KMS-11 (cell line): ENCODE results near the gene IFI16.

ENCODE experiments used
- H2AFZ ChIP-seq: fragments of 200-600 bp; sonication (generic); 2 replicates; pipeline ENCODE4 v1.6.1; 2016; ENCODE audit warnings: antibody characterized with exemption, mixed run types, low read depth
- H3K27ac ChIP-seq: fragments of 200-600 bp; sonication (generic); 2 replicates; pipeline ENCODE4 v1.6.1; 2016; ENCODE audit warnings: mild to moderate bottlenecking, mixed run types
- H3K27me3 ChIP-seq: fragments of 200-600 bp; sonication (generic); 2 replicates; pipeline ENCODE4 v1.6.1; 2017; ENCODE audit warnings: mild to moderate bottlenecking, low read depth, mixed run types, moderate library complexity; ENCODE audit not compliant: insufficient read depth
- H3K36me3 ChIP-seq: fragments of 200-600 bp; sonication (generic); 2 replicates; pipeline ENCODE4 v1.6.1; 2017; ENCODE audit warnings: mild to moderate bottlenecking, mixed run types; ENCODE audit not compliant: insufficient read depth
- H3K4me1 ChIP-seq: fragments of 200-600 bp; sonication (generic); 2 replicates; pipeline ENCODE4 v1.6.1; 2016; ENCODE audit warnings: mild to moderate bottlenecking, low read depth, mixed run types; ENCODE audit not compliant: poor library complexity, severe bottlenecking
- H3K4me2 ChIP-seq: fragments of 200-600 bp; sonication (generic); 2 replicates; pipeline ENCODE4 v1.7.0; 2016; ENCODE audit warnings: mild to moderate bottlenecking, mixed run types
- H3K4me3 ChIP-seq: fragments of 200-600 bp; sonication (generic); IDR thresholded peaks from 2 replicates; pipeline ENCODE4 v1.6.1; 2017; ENCODE audit warnings: low read depth, low read length, mixed read lengths; ENCODE audit not compliant: insufficient read depth
- H3K79me2 ChIP-seq: fragments of 200-600 bp; sonication (generic); 2 replicates; pipeline ENCODE4 v1.6.1; 2016; ENCODE audit warnings: low read depth, mixed run types; ENCODE audit not compliant: insufficient read depth
- H3K9ac ChIP-seq: fragments of 200-600 bp; sonication (generic); 2 replicates; pipeline ENCODE4 v1.6.1; 2016; ENCODE audit warnings: mild to moderate bottlenecking, mixed run types
- H4K20me1 ChIP-seq: fragments of 200-600 bp; sonication (generic); 2 replicates; pipeline ENCODE4 v1.6.1; 2016; ENCODE audit warnings: mild to moderate bottlenecking, mixed run types; ENCODE audit not compliant: insufficient read depth
- CTCF ChIP-seq: fragments of 200-600 bp; sonication (generic); conservative IDR thresholded peaks from 2 replicates; pipeline ENCODE4 v1.6.1; 2017; ENCODE audit warnings: low read depth, mild to moderate bottlenecking, antibody characterized with exemption, low read length, moderate library complexity, mixed read lengths

The IFI16 gene

GRCh38 chr1:159084867-159085266 is 75.2 kb downstream of the IFI16 start:
- no peak overlapping the region for H3K4me3 ChIP-seq
- no peak for TF ChIP-seq CTCF
- H3K36me3 ChIP-seq = no peaks in the 10 kb centered on the region
- H4K20me1 ChIP-seq = no peaks in the 10 kb centered on the region
- no peak overlapping the region for H3K9ac ChIP-seq
- H3K4me1 ChIP-seq = no peaks in the 10 kb centered on the region
- no peaks in the 10 kb centered on the region for H3K79me2 ChIP-seq
- no peak overlapping the region for H2AFZ ChIP-seq
- H3K27me3 ChIP-seq = no peaks in the 10 kb centered on the region
- no peak overlapping the region for H3K4me2 ChIP-seq
- no peak overlapping the region for H3K27ac ChIP-seq

GRCh38 chr1:159088050-159088449 is 78.3 kb downstream of the IFI16 start:
- Histone ChIP-seq H3K4me3 (no peak overlapping the region), H3K27ac (no peak overlapping the region), H3K4me1 (no peaks in the 10 kb centered on the region), H3K9ac (no peak overlapping the region), H2AFZ (no peak overlapping the region), H3K79me2 (no peaks in the 10 kb centered on the region), H3K27me3 (no peaks in the 10 kb centered on the region), H3K36me3 (no peaks in the 10 kb centered on the region), H4K20me1 (no peaks in the 10 kb centered on the region), H3K4me2 (no peak overlapping the region)
- TF ChIP-seq CTCF = no peak

GRCh38 chr1:159088546-159089183 is 79.0 kb downstream of the IFI16 start:
- Histone ChIP-seq H3K27me3 (no peaks in the 10 kb centered on the region), H3K79me2 (no peaks in the 10 kb centered on the region), H2AFZ (no peak overlapping the region), H3K9ac (no peak overlapping the region), H3K36me3 (no peaks in the 10 kb centered on the region), H3K4me1 (no peaks in the 10 kb centered on the region), H3K4me2 (no peak overlapping the region), H4K20me1 (no peaks in the 10 kb centered on the region), H3K27ac (no peak overlapping the region), H3K4me3 (no peak overlapping the region)
- no peak for TF ChIP-seq CTCF

GRCh38 chr1:159089184-159089791 is 79.6 kb downstream of the IFI16 start:
- no peaks in the 10 kb centered on the region for H3K27me3 ChIP-seq
- no peak overlapping the region for H3K27ac ChIP-seq
- no peaks in the 10 kb centered on the region for H3K36me3 ChIP-seq
- no peak overlapping the region for H2AFZ ChIP-seq
- no peaks in the 10 kb centered on the region for H3K79me2 ChIP-seq
- H3K4me1 ChIP-seq = no peaks in the 10 kb centered on the region
- no peak overlapping the region for H3K4me3 ChIP-seq
- TF ChIP-seq CTCF = peak; percentile 94
- H4K20me1 ChIP-seq = no peaks in the 10 kb centered on the region
- no peak overlapping the region for H3K4me2 ChIP-seq
- no peak overlapping the region for H3K9ac ChIP-seq
